Breast epithelium (tissue), 4 donors: ENCODE data around the gene VSTM2B. TPM values are rescaled to one million over a fixed set of nuclear protein-coding genes. Genes with fewer than 3 reads are reported as not detected.

Experiments used
- DNase-seq, 2 donors: peaks; one replicate each; pipeline ENCODE4 v3.0.0-alpha.2; 2019; ENCODE audit warnings: low spot score in 2 of 2
- H3K27ac ChIP-seq, 2 donors: fragments of 200-600 bp; sonication (generic) in 1 of 2; one replicate each; pipeline ENCODE4 v1.5.1; 2016 to 2019; ENCODE audit warnings: mild to moderate bottlenecking in 1 of 2
- H3K27me3 ChIP-seq, 2 donors: fragments of 200-600 bp; sonication (generic) in 1 of 2; one replicate each; pipeline versions ENCODE4 v1.5.1 to v1.6.0; 2017 to 2019; ENCODE audit warnings: control low read depth in 1 of 2, mild to moderate bottlenecking in 1 of 2
- H3K36me3 ChIP-seq: fragments of 200-600 bp; one replicate; pipeline ENCODE4 v1.5.1; 2019
- H3K4me1 ChIP-seq, 2 donors: fragments of 200-600 bp; sonication (generic); one replicate each; pipeline ENCODE4 v1.5.1; 2016 to 2019; ENCODE audit warnings: control low read depth in 1 of 2
- H3K4me3 ChIP-seq, 3 donors: fragments of 200-600 bp; sonication (generic); 1 replicate in 2 of 3; 2 replicates in 1 of 3; pipeline ENCODE4 v1.5.1; 2016 to 2019; ENCODE audit warnings: mild to moderate bottlenecking in 3 of 3, moderate library complexity in 2 of 3
- H3K9me3 ChIP-seq, 2 donors: fragments of 200-600 bp; sonication (generic) in 1 of 2; one replicate each; pipeline ENCODE4 v1.5.1; 2016 to 2019; ENCODE audit warnings: control low read depth in 1 of 2
- CTCF ChIP-seq, 3 donors: fragments of 450-650 bp; IDR thresholded peaks; one replicate each; pipeline ENCODE4 v1.5.1; 2016 to 2017; ENCODE audit warnings: antibody characterized with exemption in 3 of 3, mild to moderate bottlenecking in 3 of 3, moderate library complexity in 3 of 3
- POLR2A ChIP-seq: fragments of 450-650 bp; IDR thresholded peaks from one replicate; pipeline ENCODE4 v1.6.1; 2016; ENCODE audit warnings: antibody characterized with exemption, mild to moderate bottlenecking, moderate library complexity
- POLR2AphosphoS5 ChIP-seq, 3 donors: sonication (generic); formaldehyde crosslinking; IDR thresholded peaks; one replicate each; pipeline ENCODE4 v1.6.1; 2017; ENCODE audit warnings: antibody characterized with exemption in 3 of 3
- intact Hi-C: fragments of 100-400 bp; cut with DNase I; formaldehyde crosslinking; loops from one replicate; pipeline ENCODE4 v1.15.1; 2023; ENCODE audit warnings: low total_unique reads
- total RNA-seq, 3 donors: library from RNA; depleted of rRNA; stranded (reverse); fragments of >200 nt; gene quantifications; one replicate each; pipeline ENCODE4 v1.1.0, GENCODE V29; 2016

Gene VSTM2B
- total RNA-seq, 3 donors from 2014 or later = not detected

DNA sequence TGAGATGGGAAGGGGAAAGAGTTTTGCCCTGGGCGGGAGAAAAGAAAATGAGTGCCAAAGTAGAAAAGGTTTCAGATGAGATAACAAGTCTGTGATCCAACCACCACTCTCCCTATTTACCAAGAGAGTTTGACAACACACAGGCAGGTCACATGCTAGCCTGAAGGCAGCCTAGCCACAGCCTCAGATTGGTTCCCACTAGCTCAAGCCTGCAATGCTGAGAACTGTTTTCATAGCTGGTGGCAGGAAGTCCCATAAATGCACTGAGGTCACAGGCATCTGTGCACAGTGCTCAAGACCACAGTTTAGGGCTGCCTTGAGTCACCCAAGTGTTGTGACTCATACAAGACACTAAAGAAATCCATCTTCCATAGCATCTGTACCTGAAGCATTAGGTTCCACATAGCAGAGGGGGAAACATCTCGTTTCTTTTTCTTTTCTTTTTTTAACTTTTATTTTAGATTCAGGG, 61.8 kb downstream of the VSTM2B start:
- Histone ChIP-seq H3K27me3 (peaks cover 0 to 37% of the 10 kb centered on the region in 2 donors), H3K36me3 (no peaks in the 10 kb centered on the region), H3K4me1 (no peaks in the 10 kb centered on the region), H3K4me3 (no peak overlapping the region), H3K9me3 (no peaks in the 10 kb centered on the region), H3K27ac (no peak overlapping the region)
- intact Hi-C loops = no loop called here
- DNase-seq = peak in 1 of 2 donors; percentile 45
- no peak for TF ChIP-seq CTCF (IDR thresholded peaks at IDR 0.05)
- no peak for TF ChIP-seq POLR2A
- TF ChIP-seq POLR2AphosphoS5 (IDR thresholded peaks at IDR 0.05) = no peak

- Histone ChIP-seq H3K27me3 (peaks cover 0 to 39% of the 10 kb centered on the region in 2 donors), H3K4me3 (no peak overlapping the region), H3K27ac (no peak overlapping the region), H3K9me3 (no peaks in the 10 kb centered on the region), H3K36me3 (no peaks in the 10 kb centered on the region), H3K4me1 (no peaks in the 10 kb centered on the region)
- TF ChIP-seq POLR2A (no peak), POLR2AphosphoS5 (IDR thresholded peaks at IDR 0.05) (no peak), CTCF (IDR thresholded peaks at IDR 0.05) (no peak)
- intact Hi-C loops = no loop called here
- DNase-seq = no peak
Observed at GRCh38 chr19:29588095-29588494, 62.3 kb downstream of the VSTM2B start.

DNA sequence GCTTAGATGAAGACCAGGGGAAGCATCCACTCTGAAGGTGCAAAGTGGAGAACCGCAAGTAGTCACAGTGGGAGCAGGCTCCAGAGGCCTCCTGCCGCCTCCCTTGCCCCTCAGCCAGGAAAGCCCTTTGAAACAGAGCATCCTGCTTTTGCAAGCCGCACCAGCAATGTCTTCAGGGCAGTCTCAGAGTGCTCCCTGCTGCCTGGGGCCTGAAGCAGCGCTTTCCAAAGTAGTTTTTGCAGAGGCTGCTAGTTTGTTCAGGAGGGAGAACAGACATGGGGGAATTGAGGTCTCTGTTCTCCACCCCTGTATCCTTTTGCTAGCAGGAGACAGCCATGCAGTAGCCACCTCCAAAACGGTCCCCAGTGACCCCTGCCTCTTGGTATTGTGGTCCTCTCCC, 64.5 kb downstream of the VSTM2B start:
- DNase-seq = peak in 1 of 2 donors; percentile 7
- no peaks in the 10 kb centered on the region for H3K36me3 ChIP-seq
- H3K27me3 ChIP-seq = peaks cover 0 to 50% of the 10 kb centered on the region in 2 donors
- intact Hi-C loops = no loop called here
- no peak for TF ChIP-seq CTCF (IDR thresholded peaks at IDR 0.05)
- TF ChIP-seq POLR2A = no peak
- TF ChIP-seq POLR2AphosphoS5 (IDR thresholded peaks at IDR 0.05) = no peak
- H3K4me3 ChIP-seq = no peak overlapping the region
- no peaks in the 10 kb centered on the region for H3K4me1 ChIP-seq
- H3K27ac ChIP-seq = no peak overlapping the region
- no peaks in the 10 kb centered on the region for H3K9me3 ChIP-seq

DNA sequence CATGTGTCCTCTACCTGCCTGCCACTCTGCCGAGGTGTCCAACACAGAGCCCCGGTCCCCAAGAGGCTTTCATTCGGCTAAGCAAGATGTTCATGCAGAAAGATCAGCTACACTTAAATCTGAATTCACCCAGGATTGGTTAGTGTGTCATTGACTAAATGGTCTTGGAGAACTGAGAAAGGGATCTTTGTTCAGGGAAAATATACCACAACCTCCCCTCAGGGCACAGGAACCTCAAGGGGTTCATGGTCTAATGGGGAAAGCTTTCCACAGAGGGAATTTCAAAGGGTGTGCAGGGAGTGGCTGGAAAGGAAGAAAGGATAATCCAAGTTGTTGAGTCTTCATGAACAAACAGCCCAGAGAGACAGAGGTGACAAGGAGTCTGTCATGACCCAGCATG, 65.9 kb downstream of the VSTM2B start:
- TF ChIP-seq POLR2A (no peak), POLR2AphosphoS5 (IDR thresholded peaks at IDR 0.05) (no peak), CTCF (IDR thresholded peaks at IDR 0.05) (no peak)
- H3K27me3 ChIP-seq = peaks cover 0 to 61% of the 10 kb centered on the region in 2 donors
- no peaks in the 10 kb centered on the region for H3K4me1 ChIP-seq
- H3K27ac ChIP-seq = no peak overlapping the region
- intact Hi-C loops = no loop called here
- DNase-seq = peak in 1 of 2 donors; percentile 43
- H3K36me3 ChIP-seq = no peaks in the 10 kb centered on the region
- H3K4me3 ChIP-seq = no peak overlapping the region
- no peaks in the 10 kb centered on the region for H3K9me3 ChIP-seq

DNA sequence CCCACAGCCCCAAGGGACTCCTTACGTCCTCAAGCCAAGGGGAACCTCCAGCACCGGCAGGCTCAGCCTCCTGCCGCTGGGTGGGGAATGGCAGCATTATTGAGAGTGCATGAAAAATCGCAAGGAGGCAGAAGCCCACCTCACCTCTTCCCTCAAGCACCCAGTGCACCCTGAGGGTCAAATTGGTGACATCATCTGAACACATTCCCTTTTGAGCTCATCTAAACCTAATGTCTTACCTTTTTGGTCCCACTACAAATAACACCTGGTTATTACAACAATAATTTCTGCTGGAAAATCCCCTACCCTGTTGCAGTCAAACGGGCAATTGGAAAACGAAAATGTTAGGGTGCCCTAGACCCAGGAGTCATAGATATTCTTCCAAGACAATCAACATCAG, 68.1 kb downstream of the VSTM2B start:
- no peaks in the 10 kb centered on the region for H3K4me1 ChIP-seq
- intact Hi-C loops = no loop called here
- no peak for DNase-seq
- no peak for TF ChIP-seq POLR2A
- no peak for TF ChIP-seq CTCF (IDR thresholded peaks at IDR 0.05)
- TF ChIP-seq POLR2AphosphoS5 (IDR thresholded peaks at IDR 0.05) = no peak
- H3K4me3 ChIP-seq = no peak overlapping the region
- no peaks in the 10 kb centered on the region for H3K36me3 ChIP-seq
- H3K9me3 ChIP-seq = no peaks in the 10 kb centered on the region
- H3K27me3 ChIP-seq = peaks cover 0 to 74% of the 10 kb centered on the region in 2 donors
- no peak overlapping the region for H3K27ac ChIP-seq
